ENCODE measurements around the gene ESPL1. TPM values are rescaled to one million over a fixed set of nuclear protein-coding genes. Genes with fewer than 3 reads are reported as not detected.

ESPL1 gene
- total RNA-seq, 2 experiments from 2014 or later, result 78.2 to 121 TPM

DNA sequence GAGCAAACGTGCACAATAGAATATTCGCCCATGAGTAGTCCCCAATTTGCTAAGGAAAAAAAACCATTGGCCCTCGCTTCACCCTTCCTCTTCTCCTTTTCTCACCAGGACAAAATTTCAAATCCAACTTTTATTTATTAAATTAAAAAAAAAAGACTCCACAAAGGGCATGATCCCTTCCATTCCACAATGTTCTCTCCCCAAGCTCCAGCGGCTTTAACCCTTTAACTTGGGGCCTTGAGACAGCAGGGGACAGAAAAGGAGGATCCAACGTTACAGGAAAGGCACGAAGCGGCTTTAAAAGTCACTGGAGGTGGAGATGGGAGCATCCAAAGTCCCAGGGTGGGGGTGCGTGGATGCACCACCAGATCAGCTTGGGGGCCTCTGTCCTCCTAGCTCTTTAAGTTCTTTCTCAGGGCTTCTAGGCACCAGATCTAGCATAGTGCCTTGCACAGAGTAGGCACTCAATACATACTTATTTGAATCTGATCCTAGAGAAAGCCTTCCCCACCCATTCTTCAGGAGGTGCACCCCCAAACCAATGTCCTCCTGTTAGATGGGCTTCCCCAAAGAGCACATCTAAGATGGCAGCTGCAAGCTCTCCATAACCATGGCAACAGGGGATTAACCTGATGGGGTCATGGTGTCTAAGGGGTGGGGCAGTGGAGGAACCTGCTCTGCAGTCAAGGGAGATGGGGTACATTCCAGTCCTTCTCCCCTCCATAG lies 58.5 kb downstream of the ESPL1 start:
- Histone ChIP-seq H3K79me2 (ENCODE audit: insufficient read depth, low read depth, low read length) (no peaks in the 10 kb centered on the region), H3K27ac (ENCODE audit: low read depth, low read length, poor library complexity, severe bottlenecking) (no peak overlapping the region), H3K4me1 (ENCODE audit: insufficient read depth, low read length, poor library complexity, severe bottlenecking) (peaks cover 32% of the 10 kb centered on the region), H3K9me3 (ENCODE audit: low read length) (no peaks in the 10 kb centered on the region), H3K4me3 (ENCODE audit: low read depth, low read length, poor library complexity, severe bottlenecking) (peak overlapping the region; percentile 70), H3K4me2 (ENCODE audit: low read length) (peak overlapping the region; percentile 86; the same call in 1 of the 2 replicates), H2AFZ (ENCODE audit: low read length) (no peak overlapping the region), H4K20me1 (ENCODE audit: insufficient read depth, low read length) (no peaks in the 10 kb centered on the region), H3K9me2 (ENCODE audit: insufficient read depth, low read length) (no peaks in the 10 kb centered on the region), H3K36me3 (ENCODE audit: insufficient read depth, low read length) (no peaks in the 10 kb centered on the region)
- intact Hi-C loops (cut with micrococcal nuclease; ENCODE audit: unreplicated experiment), result no loop called here
- POLR2A ChIA-PET, result interaction anchor here (2.1 to 5.8 kb wide), 2 partner anchors 19 to 52 kb away, joined by 6 to 30 read pairs; no protein-coding TSS in a partner anchor
- DNase-seq (ENCODE audit: low spot score), result peak; percentile 12
- no TSS peak for BruUV-seq (replicated peaks)
- TF ChIP-seq, protein P1, sequence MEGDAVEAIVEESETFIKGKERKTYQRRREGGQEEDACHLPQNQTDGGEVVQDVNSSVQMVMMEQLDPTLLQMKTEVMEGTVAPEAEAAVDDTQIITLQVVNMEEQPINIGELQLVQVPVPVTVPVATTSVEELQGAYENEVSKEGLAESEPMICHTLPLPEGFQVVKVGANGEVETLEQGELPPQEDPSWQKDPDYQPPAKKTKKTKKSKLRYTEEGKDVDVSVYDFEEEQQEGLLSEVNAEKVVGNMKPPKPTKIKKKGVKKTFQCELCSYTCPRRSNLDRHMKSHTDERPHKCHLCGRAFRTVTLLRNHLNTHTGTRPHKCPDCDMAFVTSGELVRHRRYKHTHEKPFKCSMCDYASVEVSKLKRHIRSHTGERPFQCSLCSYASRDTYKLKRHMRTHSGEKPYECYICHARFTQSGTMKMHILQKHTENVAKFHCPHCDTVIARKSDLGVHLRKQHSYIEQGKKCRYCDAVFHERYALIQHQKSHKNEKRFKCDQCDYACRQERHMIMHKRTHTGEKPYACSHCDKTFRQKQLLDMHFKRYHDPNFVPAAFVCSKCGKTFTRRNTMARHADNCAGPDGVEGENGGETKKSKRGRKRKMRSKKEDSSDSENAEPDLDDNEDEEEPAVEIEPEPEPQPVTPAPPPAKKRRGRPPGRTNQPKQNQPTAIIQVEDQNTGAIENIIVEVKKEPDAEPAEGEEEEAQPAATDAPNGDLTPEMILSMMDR (conservative IDR thresholded peaks at IDR 0.05; ENCODE audit: low read length), result no peak
- no peak for TF ChIP-seq EZH2phosphoT487 (IDR thresholded peaks at IDR 0.05; ENCODE audit: borderline replicate concordance, low read depth, low read length)
- CTCF ChIA-PET (ENCODE audit: unreplicated experiment), result interaction anchor here (1.2 to 5.7 kb wide), 2 partner anchors 18 to 26 kb away, joined by 4 to 43 read pairs; no protein-coding TSS in a partner anchor

DNA sequence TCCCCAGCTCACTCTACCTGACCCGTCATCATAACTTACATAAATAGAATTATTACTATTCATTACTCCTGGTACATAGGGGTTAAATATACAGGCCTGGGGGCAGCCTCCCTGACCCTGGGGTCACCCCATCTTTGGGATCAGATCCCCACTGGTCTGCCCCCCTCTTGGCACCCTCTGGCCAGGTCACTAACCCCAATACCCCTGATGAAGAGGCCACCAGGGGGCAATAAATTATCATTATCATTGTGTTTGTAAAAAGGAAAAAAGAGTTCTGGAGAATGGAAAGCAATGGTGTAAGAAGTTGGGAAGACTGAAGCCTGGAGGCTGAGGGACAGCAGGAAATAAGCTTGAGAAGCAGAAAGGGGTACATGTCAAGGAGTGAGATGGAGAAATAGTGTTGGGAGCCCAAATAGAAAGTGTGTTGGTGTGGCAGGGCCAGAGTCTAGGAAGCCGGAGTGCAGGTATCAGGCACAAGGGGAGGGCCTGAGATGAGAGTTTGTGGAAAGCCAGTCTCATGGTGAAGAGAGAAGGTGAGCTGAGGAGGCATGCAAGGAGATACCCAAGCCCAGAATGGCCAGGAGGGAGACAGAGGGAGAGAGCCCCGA lies 59.4 kb downstream of the ESPL1 start:
- DNase-seq (ENCODE audit: low spot score), result peak; percentile 38
- POLR2A ChIA-PET, result interaction anchor here (0.6 to 5.8 kb wide), 3 partner anchors 19 to 95 kb away, joined by 3 to 30 read pairs (median 6); no protein-coding TSS in a partner anchor
- TF ChIP-seq EZH2phosphoT487 (IDR thresholded peaks at IDR 0.05; ENCODE audit: borderline replicate concordance, low read depth, low read length), result no peak
- TF ChIP-seq, protein P1 (conservative IDR thresholded peaks at IDR 0.05; ENCODE audit: low read length), result peak; percentile 80

More for the DNA sequence above, 59.4 kb downstream of the ESPL1 start:
- H3K4me2 ChIP-seq (ENCODE audit: low read length), result no peak overlapping the region
- H3K9me3 ChIP-seq (ENCODE audit: low read length), result no peaks in the 10 kb centered on the region
- no peak overlapping the region for H3K27ac ChIP-seq (ENCODE audit: low read depth, low read length, poor library complexity, severe bottlenecking)
- no TSS peak for BruUV-seq (replicated peaks)
- no peaks in the 10 kb centered on the region for H3K9me2 ChIP-seq (ENCODE audit: insufficient read depth, low read length)
- intact Hi-C loops (cut with micrococcal nuclease; ENCODE audit: unreplicated experiment), result no loop called here
- no peaks in the 10 kb centered on the region for H3K36me3 ChIP-seq (ENCODE audit: insufficient read depth, low read length)
- peaks cover 27% of the 10 kb centered on the region for H3K4me1 ChIP-seq (ENCODE audit: insufficient read depth, low read length, poor library complexity, severe bottlenecking)
- H3K79me2 ChIP-seq (ENCODE audit: insufficient read depth, low read depth, low read length), result no peaks in the 10 kb centered on the region
- CTCF ChIA-PET (ENCODE audit: unreplicated experiment), result interaction anchor here (0.5 to 5.7 kb wide), 3 partner anchors 17 to 104 kb away, joined by 4 to 43 read pairs (median 10); no protein-coding TSS in a partner anchor
- H2AFZ ChIP-seq (ENCODE audit: low read length), result no peak overlapping the region
- H4K20me1 ChIP-seq (ENCODE audit: insufficient read depth, low read length), result no peaks in the 10 kb centered on the region
- H3K4me3 ChIP-seq (ENCODE audit: low read depth, low read length, poor library complexity, severe bottlenecking), result no peak overlapping the region

Data from OCI-LY7 (cell line).